NCI-H69 (cell line): ENCODE data around the gene IFI27L1.
A peak's percentile ranks its signal among the peaks of the same experiment; 100 is the strongest.

Experiments
- DNase-seq: peaks from one replicate; lab custom pipeline; 2025; lab: John Stamatoyannopoulos, UW

IFI27L1 gene

GRCh38 chr14:94113908-94114588, 32.9 kb downstream of the IFI27L1 start:
- DNase-seq: no peak

- DNase-seq: no peak
Measured at GRCh38 chr14:94114589-94115057, 33.5 kb downstream of the IFI27L1 start.

GRCh38 chr14:94115058-94115591, 34.0 kb downstream of the IFI27L1 start:
- peak; percentile 29 for DNase-seq

- no peak for DNase-seq
Measured at GRCh38 chr14:94115631-94116030, 34.5 kb downstream of the IFI27L1 start.

- DNase-seq: no peak
Measured at GRCh38 chr14:94116701-94117100, 35.6 kb downstream of the IFI27L1 start.

GRCh38 chr14:94117856-94118255, 36.7 kb downstream of the IFI27L1 start:
- no peak for DNase-seq

GRCh38 chr14:94119071-94119470, 38.0 kb downstream of the IFI27L1 start:
- DNase-seq: no peak

GRCh38 chr14:94120667-94121340, 39.7 kb downstream of the IFI27L1 start:
- DNase-seq: no peak

- DNase-seq: no peak
Measured at GRCh38 chr14:94121485-94121884, 40.4 kb downstream of the IFI27L1 start.

GRCh38 chr14:94122438-94122837, 41.3 kb downstream of the IFI27L1 start:
- no peak for DNase-seq

- DNase-seq: no peak
Measured at GRCh38 chr14:94123296-94123695, 42.2 kb downstream of the IFI27L1 start.

GRCh38 chr14:94123868-94124267, 42.8 kb downstream of the IFI27L1 start:
- no peak for DNase-seq

- DNase-seq: no peak
Measured at GRCh38 chr14:94124582-94125377, 43.7 kb downstream of the IFI27L1 start.

GRCh38 chr14:94125659-94126418, 44.7 kb downstream of the IFI27L1 start:
- DNase-seq: no peak

GRCh38 chr14:94126419-94126677, 45.2 kb downstream of the IFI27L1 start:
- DNase-seq: no peak

- no peak for DNase-seq
Measured at GRCh38 chr14:94126800-94127199, 45.7 kb downstream of the IFI27L1 start.

GRCh38 chr14:94127330-94127729, 46.2 kb downstream of the IFI27L1 start:
- no peak for DNase-seq

GRCh38 chr14:94128216-94128839, 47.2 kb downstream of the IFI27L1 start:
- DNase-seq: no peak

GRCh38 chr14:94129111-94129757, 48.1 kb downstream of the IFI27L1 start, which contains the start of gene IFI27L2:
IFI27L2 (minus strand) TSS chr14:94129604; CDS start chr14:94129564, 40 bp downstream.
- DNase-seq: peak; percentile 92

- peak; percentile 81 for DNase-seq
Measured at GRCh38 chr14:94129758-94130414, 48.8 kb downstream of the IFI27L1 start.
